ENCODE measurements around the gene GNG14. TPM values are rescaled to one million over a fixed set of nuclear protein-coding genes. Genes with fewer than 3 reads are reported as not detected.

The GNG14 gene
- total RNA-seq, 1 experiment from 2014 or later, result not detected

DNA sequence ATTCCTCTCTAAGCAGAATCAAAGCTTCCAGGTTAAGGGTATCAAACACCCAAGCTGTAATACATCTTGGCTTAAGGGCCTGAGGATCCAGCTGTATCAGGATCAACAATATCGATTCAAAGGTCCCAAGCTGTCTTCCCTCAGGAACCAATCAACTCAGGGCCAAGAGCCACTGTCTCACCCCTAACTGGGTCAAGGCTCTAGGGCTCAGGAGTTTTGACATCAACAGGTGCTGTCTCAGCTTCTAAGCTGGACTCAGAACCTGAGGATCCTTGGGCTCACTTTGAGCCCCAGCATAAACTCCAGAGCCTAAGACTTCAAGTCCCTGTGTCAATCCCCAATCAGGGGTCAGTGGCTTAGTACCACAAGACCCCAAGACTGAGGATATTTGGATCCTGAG, 7.7 kb downstream of the GNG14 start:
- WGBS (ENCODE audit: extremely low coverage, insufficient read length, low lambda C conversion rate), result no CpG with 5 or more reads among the region's 1 CpG
- Histone ChIP-seq H3K23me2 (ENCODE audit: insufficient read length, low read depth, low read length, poor library complexity, severe bottlenecking) (peaks cover 4% of the 10 kb centered on the region), H3K27me3 (ENCODE audit: insufficient read depth, low read length) (no peaks in the 10 kb centered on the region), H3K14ac (ENCODE audit: insufficient read depth, low read length) (no peak overlapping the region), H4K91ac (ENCODE audit: insufficient read length, low read depth, low read length) (no peak overlapping the region), H2BK12ac (ENCODE audit: insufficient read length, low read depth, low read length) (no peak overlapping the region), H3K23ac (ENCODE audit: insufficient read length, low read depth, low read length) (no peak overlapping the region), H3K79me1 (ENCODE audit: insufficient read depth, low read depth, low read length, poor library complexity, severe bottlenecking) (no peaks in the 10 kb centered on the region), H4K20me1 (ENCODE audit: control insufficient read depth, insufficient read depth, insufficient read length) (peaks cover 3% of the 10 kb centered on the region), H3K4me1 (ENCODE audit: insufficient read depth, low read length) (0 out of 2 replicates have a peak, but pooled peaks cover 2% of the 10 kb centered on the region), H2BK15ac (ENCODE audit: low read depth, low read length) (no peak overlapping the region), H4K5ac (ENCODE audit: insufficient read length, low read depth, low read length) (no peak overlapping the region), H2BK20ac (ENCODE audit: low read depth, low read length, poor library complexity, severe bottlenecking) (no peak overlapping the region), H2AK5ac (ENCODE audit: insufficient read length, low read length) (no peak overlapping the region), H3K4me2 (ENCODE audit: insufficient read depth, insufficient read length, low read length) (peak overlapping the region; percentile 81), H3K56ac (ENCODE audit: insufficient read length, low read depth, low read length) (no peak overlapping the region), H2BK5ac (ENCODE audit: insufficient read length, low read length) (no peak overlapping the region), H3K4ac (ENCODE audit: low read depth, low read length) (no peak overlapping the region), H2BK120ac (ENCODE audit: low read depth, low read length, poor library complexity, severe bottlenecking) (no peak overlapping the region), H3K9ac (ENCODE audit: extremely low read depth, insufficient read length, low read length) (no peak overlapping the region), H3K9me3 (ENCODE audit: control insufficient read depth, low read depth, low read length) (no peaks in the 10 kb centered on the region), H3K79me2 (ENCODE audit: insufficient read depth, low read length) (no peaks in the 10 kb centered on the region), H4K8ac (replicated peaks; ENCODE audit: insufficient read length, low read depth, low read length) (no peak overlapping the region), H3T11ph (ENCODE audit: low read length) (no peak overlapping the region), H2AFZ (ENCODE audit: low read length) (no peak overlapping the region), H3K27ac (ENCODE audit: insufficient read length, low read depth, low read length) (no peak overlapping the region), H3K18ac (ENCODE audit: insufficient read length, low read depth, low read length) (no peak overlapping the region)
- 0 out of 4 replicates have a peak, but pooled peaks cover 0 to 2% of the 10 kb centered on the region in 2 experiments for H3K4me1 Mint-ChIP-seq
- TF ChIP-seq, protein P1, sequence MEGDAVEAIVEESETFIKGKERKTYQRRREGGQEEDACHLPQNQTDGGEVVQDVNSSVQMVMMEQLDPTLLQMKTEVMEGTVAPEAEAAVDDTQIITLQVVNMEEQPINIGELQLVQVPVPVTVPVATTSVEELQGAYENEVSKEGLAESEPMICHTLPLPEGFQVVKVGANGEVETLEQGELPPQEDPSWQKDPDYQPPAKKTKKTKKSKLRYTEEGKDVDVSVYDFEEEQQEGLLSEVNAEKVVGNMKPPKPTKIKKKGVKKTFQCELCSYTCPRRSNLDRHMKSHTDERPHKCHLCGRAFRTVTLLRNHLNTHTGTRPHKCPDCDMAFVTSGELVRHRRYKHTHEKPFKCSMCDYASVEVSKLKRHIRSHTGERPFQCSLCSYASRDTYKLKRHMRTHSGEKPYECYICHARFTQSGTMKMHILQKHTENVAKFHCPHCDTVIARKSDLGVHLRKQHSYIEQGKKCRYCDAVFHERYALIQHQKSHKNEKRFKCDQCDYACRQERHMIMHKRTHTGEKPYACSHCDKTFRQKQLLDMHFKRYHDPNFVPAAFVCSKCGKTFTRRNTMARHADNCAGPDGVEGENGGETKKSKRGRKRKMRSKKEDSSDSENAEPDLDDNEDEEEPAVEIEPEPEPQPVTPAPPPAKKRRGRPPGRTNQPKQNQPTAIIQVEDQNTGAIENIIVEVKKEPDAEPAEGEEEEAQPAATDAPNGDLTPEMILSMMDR (conservative IDR thresholded peaks at IDR 0.05), result no peak
- no peaks in the 10 kb centered on the region for H3K9me3 Mint-ChIP-seq
- H3K27me3 Mint-ChIP-seq (ENCODE audit: low read depth), result no peaks in the 10 kb centered on the region; the same call in 1 of the 2 replicates
- DNase-seq, result no peak
- H3K4me3 Mint-ChIP-seq, result peak overlapping the region; percentile 82 to 89
- H3K27ac Mint-ChIP-seq, result peak overlapping the region in 1 of 3 experiments; percentile 70; a peak in 1 of 7 replicates
- peaks cover 2 to 22% (median 14%) of the 10 kb centered on the region in 3 experiments; a peak in 6 of 7 replicates for H3K36me3 Mint-ChIP-seq (ENCODE audit: insufficient read depth in 1 of 3, low read depth in 3 of 3)
